SKM-1 treated with dmso at 0.1 percent for 144 hours (cell line): Measurements from ENCODE around the gene SLC4A2.
A peak's percentile ranks its signal among the peaks of the same experiment; 100 is the strongest.
"Not testable (repeated sequence)": the region's sequence is repeated elsewhere in the genome, so short reads cannot be mapped to it uniquely, and the experiment has no call there.

Experiments used
- DNase-seq: peaks from one replicate; lab custom pipeline; 2025; ENCODE audit not compliant: unreplicated experiment; lab: John Stamatoyannopoulos, UW

SLC4A2 gene

GRCh38 chr7:151023232-151023631, 36.2 kb upstream of the SLC4A2 start:
- DNase-seq, result no peak

GRCh38 chr7:151024435-151025056, 34.8 kb upstream of the SLC4A2 start, which contains the start of gene ATG9B:
TSS of gene ATG9B (minus strand) at chr7:151024494. CDS start at chr7:151024423, 71 bp downstream.
- DNase-seq, result no peak

- no peak for DNase-seq
These were observed 33.3 kb upstream of the SLC4A2 start for GRCh38 chr7:151025924-151026671.

- not testable (repeated sequence) for DNase-seq
These were observed 32.3 kb upstream of the SLC4A2 start for GRCh38 chr7:151026771-151027727.

- not testable (repeated sequence) for DNase-seq
These were observed 31.7 kb upstream of the SLC4A2 start for GRCh38 chr7:151027728-151028130.

- peak; percentile 80 for DNase-seq
These were observed 31.1 kb upstream of the SLC4A2 start, which contains the start of gene ABCB8 for GRCh38 chr7:151028131-151028947. TSS of gene ABCB8 (plus strand) at chr7:151028450. CDS start at chr7:151028516, 66 bp downstream.

- no peak for DNase-seq
These were observed 30.4 kb upstream of the SLC4A2 start for GRCh38 chr7:151028948-151029501.

- DNase-seq, result no peak
These were observed 28.4 kb upstream of the SLC4A2 start for GRCh38 chr7:151031011-151031410.

- no peak for DNase-seq
These were observed 26.2 kb upstream of the SLC4A2 start for GRCh38 chr7:151032936-151033863.

- no peak for DNase-seq
These were observed 25.5 kb upstream of the SLC4A2 start for GRCh38 chr7:151033864-151034249.

GRCh38 chr7:151034312-151035025, 24.9 kb upstream of the SLC4A2 start:
- DNase-seq, result no peak

GRCh38 chr7:151035026-151035717, 24.2 kb upstream of the SLC4A2 start:
- no peak for DNase-seq

GRCh38 chr7:151035902-151036301, 23.5 kb upstream of the SLC4A2 start:
- DNase-seq, result no peak

GRCh38 chr7:151038951-151039849, 20.2 kb upstream of the SLC4A2 start:
- peak; percentile 52 for DNase-seq

GRCh38 chr7:151039850-151040548, 19.4 kb upstream of the SLC4A2 start:
- DNase-seq, result no peak
